Liver (tissue), 9 donors: ENCODE data around the gene CACNB1. TPM values are rescaled to one million over a fixed set of nuclear protein-coding genes. Genes with fewer than 3 reads are reported as not detected.

Experiments used
- DNase-seq: peaks from one replicate; pipeline ENCODE4 v3.0.0-alpha.2; 2017; ENCODE audit warnings: low spot score
- H3K27ac ChIP-seq, 2 donors: one replicate each; pipeline ENCODE4 v1.7.0; 2013; ENCODE audit warnings: inconsistent platforms in 2 of 2, low read length in 2 of 2, control low read depth in 1 of 2, low read depth in 1 of 2, mild to moderate bottlenecking in 1 of 2
- H3K27me3 ChIP-seq, 4 donors: one replicate each; pipeline versions ENCODE4 v1.6.1 to v1.7.0; 2013; ENCODE audit warnings: low read length in 3 of 4, inconsistent platforms in 1 of 4, mild to moderate bottlenecking in 1 of 4, moderate library complexity in 1 of 4; ENCODE audit not compliant: control insufficient read depth in 4 of 4, insufficient read depth in 4 of 4
- H3K36me3 ChIP-seq, 4 donors: one replicate each; pipeline versions ENCODE4 v1.6.1 to v1.7.0; 2013; ENCODE audit warnings: low read length in 3 of 4, mild to moderate bottlenecking in 3 of 4, low read depth in 1 of 4, moderate library complexity in 1 of 4; ENCODE audit not compliant: control insufficient read depth in 4 of 4, insufficient read depth in 3 of 4
- H3K4me1 ChIP-seq, 4 donors: one replicate each; pipeline versions ENCODE4 v1.6.1 to v1.7.0; 2013; ENCODE audit warnings: low read length in 3 of 4, mild to moderate bottlenecking in 3 of 4, moderate library complexity in 1 of 4; ENCODE audit not compliant: control insufficient read depth in 4 of 4, insufficient read depth in 4 of 4
- H3K4me3 ChIP-seq, 3 donors: one replicate each; pipeline versions ENCODE4 v1.6.1 to v1.7.0; 2013; ENCODE audit warnings: low read length in 3 of 3, control low read depth in 1 of 3, low read depth in 1 of 3, mild to moderate bottlenecking in 1 of 3
- H3K9ac ChIP-seq, 2 donors: one replicate each; pipeline ENCODE4 v1.7.0; 2013; ENCODE audit warnings: low read length in 2 of 2, mild to moderate bottlenecking in 2 of 2, moderate library complexity in 2 of 2, control low read depth in 1 of 2, low read depth in 1 of 2
- H3K9me3 ChIP-seq, 4 donors: one replicate each; pipeline versions ENCODE4 v1.6.1 to v1.7.0; 2013; ENCODE audit warnings: low read length in 3 of 4; ENCODE audit not compliant: control insufficient read depth in 4 of 4
- ATF3 ChIP-seq: IDR thresholded peaks from 2 replicates; pipeline ENCODE4 v1.6.1; 2016; ENCODE audit warnings: antibody characterized with exemption
- CTCF ChIP-seq: fragments of 150-350 bp; IDR thresholded peaks from 2 replicates; pipeline ENCODE4 v1.5.1; 2017; ENCODE audit warnings: improper control_type of control experiment, low read depth, low read length; ENCODE audit not compliant: missing input control
- FOXA2 ChIP-seq: IDR thresholded peaks from 2 replicates; pipeline ENCODE4 v1.6.1; 2016; ENCODE audit warnings: antibody characterized with exemption
- GABPA ChIP-seq, 2 donors: IDR thresholded peaks in 1 of 2; conservative IDR thresholded peaks in 1 of 2; 2 replicates each; pipeline ENCODE4 v1.6.1; 2016; ENCODE audit warnings: antibody characterized with exemption in 2 of 2, mild to moderate bottlenecking in 1 of 2, moderate library complexity in 1 of 2
- MAX ChIP-seq: IDR thresholded peaks from 2 replicates; pipeline ENCODE4 v1.6.1; 2016; ENCODE audit warnings: antibody characterized with exemption
- RAD21 ChIP-seq, 2 donors: IDR thresholded peaks; 2 replicates each; pipeline ENCODE4 v1.6.1; 2016; ENCODE audit warnings: antibody characterized with exemption in 2 of 2, mild to moderate bottlenecking in 2 of 2
- REST ChIP-seq: IDR thresholded peaks from 2 replicates; pipeline ENCODE4 v1.6.1; 2016; ENCODE audit warnings: antibody characterized with exemption, mild to moderate bottlenecking
- RXRA ChIP-seq, 2 donors: IDR thresholded peaks; 2 replicates each; pipeline ENCODE4 v1.6.1; 2017 to 2018; ENCODE audit warnings: antibody characterized with exemption in 2 of 2, mild to moderate bottlenecking in 1 of 2
- SP1 ChIP-seq: IDR thresholded peaks from 2 replicates; pipeline ENCODE4 v1.6.1; 2018; ENCODE audit warnings: antibody characterized with exemption, mild to moderate bottlenecking
- TAF1 ChIP-seq: conservative IDR thresholded peaks from 2 replicates; pipeline ENCODE4 v1.6.1; 2016; ENCODE audit warnings: antibody characterized with exemption, mild to moderate bottlenecking
- ZBTB33 ChIP-seq: IDR thresholded peaks from 2 replicates; pipeline ENCODE4 v1.6.1; 2016; ENCODE audit warnings: antibody characterized with exemption
- WGBS: extraction: QIAGEN DNeasy Blood & Tissue Kit; methylation state at CpG from one replicate; pipeline ENCODE4 v1.1.7; 2013; 5-methylcytosine and 5-hydroxymethylcytosine counted together
- polyA plus RNA-seq, 2 donors: library from polyadenylated mRNA; stranded (reverse) in 1 of 2; unstranded in 1 of 2; fragments of 200-250 nt in 1 of 2; fragments of >200 nt in 1 of 2; fragmentation: Nextera tagmentation in 1 of 2; extraction: Ambion mirVana in 1 of 2; gene quantifications; one replicate each; pipeline versions ENCODE4 v1.2.1 to v1.2.3, GENCODE V29; 2013 to 2015
- total RNA-seq, 2 donors: library from RNA; depleted of rRNA; stranded (reverse); fragments of >200 nt; gene quantifications; one replicate each; pipeline ENCODE4 v1.2.3, GENCODE V29; 2014
- donor health status: healthy.
- donor health status: healthy.
- donor health status: healthy.
- donor health status: healthy.
- donor health status: healthy.

The CACNB1 gene
- total and polyA plus RNA-seq, 4 donors, result 0.05 to 1.3 (median 0.26) TPM

GRCh38 chr17:39244600-39245570 lies 47.4 kb upstream of the CACNB1 start:
- TF ChIP-seq ZBTB33 (no peak), RAD21 (IDR thresholded peaks at IDR 0.05) (peak; percentile 90 to 95), RXRA (IDR thresholded peaks at IDR 0.05) (no peak), CTCF (peak; percentile 85)
- WGBS, result 44% methylated on average over 6 of the region's 6 CpGs

GRCh38 chr17:39244016-39244599 lies 46.6 kb upstream of the CACNB1 start:
- no peak overlapping the region for H3K27ac ChIP-seq
- TF ChIP-seq TAF1 (no peak), REST (no peak), RXRA (IDR thresholded peaks at IDR 0.05) (no peak), ZBTB33 (no peak), MAX (no peak), ATF3 (no peak), GABPA (IDR thresholded peaks at IDR 0.05 in 1 of 2, conservative IDR thresholded peaks at IDR 0.05 in 1 of 2) (no peak), CTCF (no peak), SP1 (no peak), FOXA2 (no peak)
- H3K4me3 ChIP-seq, result no peak overlapping the region
- 59% methylated on average over 11 of the region's 11 CpGs for WGBS
- H3K36me3 ChIP-seq, result no peaks in the 10 kb centered on the region
- no peaks in the 10 kb centered on the region for H3K9me3 ChIP-seq
- peaks cover 0 to 4% (median 0%) of the 10 kb centered on the region in 4 donors for H3K4me1 ChIP-seq
- H3K27me3 ChIP-seq, result no peaks in the 10 kb centered on the region
- no peak for DNase-seq
- H3K9ac ChIP-seq, result no peak overlapping the region

More at GRCh38 chr17:39244600-39245570, 47.4 kb upstream of the CACNB1 start:
- H3K9me3 ChIP-seq, result no peaks in the 10 kb centered on the region
- H3K27me3 ChIP-seq, result no peaks in the 10 kb centered on the region
- no peak overlapping the region for H3K4me3 ChIP-seq
- no peak overlapping the region for H3K27ac ChIP-seq
- DNase-seq, result peak; percentile 91
- peaks cover 0 to 4% (median 0%) of the 10 kb centered on the region in 4 donors for H3K4me1 ChIP-seq
- no peaks in the 10 kb centered on the region for H3K36me3 ChIP-seq
- no peak overlapping the region for H3K9ac ChIP-seq
